Neural progenitor cell (in vitro differentiated cells): Measurements from ENCODE around the gene B4GALNT3. TPM values are rescaled to one million over a fixed set of nuclear protein-coding genes. Genes with fewer than 3 reads are reported as not detected.
A peak's percentile ranks its signal among the peaks of the same experiment; 100 is the strongest.

Source experiments
- DNase-seq: peaks from one replicate; pipeline ENCODE4 v3.0.0-alpha.2; 2016; ENCODE audit warnings: low spot score
- H2AFZ ChIP-seq: fragments of 200-600 bp; sonication (generic); replicated peaks from 2 replicates; pipeline ENCODE4 v1.6.1; 2016; ENCODE audit warnings: antibody characterized with exemption
- H3F3A ChIP-seq: fragments of 200-600 bp; sonication (generic); 2 replicates; pipeline ENCODE4 v1.6.1; 2016; ENCODE audit warnings: antibody characterized with exemption, low read depth
- H3K27ac ChIP-seq: fragments of 200-600 bp; sonication (generic); 2 replicates; pipeline ENCODE4 v1.5.1; 2016; ENCODE audit warnings: mild to moderate bottlenecking
- H3K27me3 ChIP-seq: fragments of 200-600 bp; sonication (generic); 2 replicates; pipeline ENCODE4 v1.6.1; 2016; ENCODE audit warnings: mild to moderate bottlenecking, moderate library complexity
- H3K36me3 ChIP-seq: fragments of 200-600 bp; sonication (generic); 2 replicates; pipeline ENCODE4 v1.5.1; 2016
- H3K4me1 ChIP-seq: fragments of 200-600 bp; sonication (generic); 2 replicates; pipeline ENCODE4 v1.6.1; 2016; ENCODE audit warnings: mixed run types
- H3K4me2 ChIP-seq: fragments of 200-600 bp; sonication (generic); 2 replicates; pipeline ENCODE4 v1.6.1; 2016
- H3K4me3 ChIP-seq: fragments of 200-600 bp; sonication (generic); 2 replicates; pipeline ENCODE4 v1.5.1; 2016
- H3K79me2 ChIP-seq: fragments of 200-600 bp; sonication (generic); 2 replicates; pipeline ENCODE4 v1.6.1; 2016; ENCODE audit warnings: low read depth
- H3K9ac ChIP-seq: fragments of 200-600 bp; sonication (generic); 2 replicates; pipeline ENCODE4 v1.6.1; 2016
- H3K9me3 ChIP-seq: fragments of 200-600 bp; sonication (generic); 2 replicates; pipeline ENCODE4 v1.5.1; 2016; ENCODE audit warnings: low read depth
- H4K20me1 ChIP-seq: fragments of 200-600 bp; sonication (generic); 2 replicates; pipeline ENCODE4 v1.6.1; 2016; ENCODE audit warnings: low read depth
- H3K27ac Mint-ChIP-seq: 3 replicates; pipeline ENCODE4 v1.8.0; 2021; ENCODE audit warnings: mixed read lengths
- H3K27me3 Mint-ChIP-seq: 2 replicates; pipeline ENCODE4 v1.8.0; 2022; ENCODE audit warnings: low read depth, mild to moderate bottlenecking, inconsistent platforms, moderate library complexity, mixed read lengths; ENCODE audit not compliant: insufficient read depth
- H3K36me3 Mint-ChIP-seq: 3 replicates; pipeline ENCODE4 v1.8.0; 2021; ENCODE audit warnings: mixed read lengths
- H3K4me1 Mint-ChIP-seq: 3 replicates; pipeline ENCODE4 v1.8.0; 2021; ENCODE audit warnings: mixed read lengths
- H3K4me3 Mint-ChIP-seq: 3 replicates; pipeline ENCODE4 v1.8.0; 2021; ENCODE audit warnings: mild to moderate bottlenecking, moderate library complexity, mixed read lengths
- H3K9me3 Mint-ChIP-seq: 3 replicates; pipeline ENCODE4 v1.8.0; 2020; ENCODE audit warnings: mixed read lengths
- EZH2 ChIP-seq: fragments of 200-600 bp; sonication (generic); IDR thresholded peaks from 2 replicates; pipeline ENCODE4 v1.6.1; 2017; ENCODE audit warnings: antibody characterized with exemption, mild to moderate bottlenecking, moderate library complexity
- EZH2phosphoT487 ChIP-seq: fragments of 200-600 bp; sonication (generic); IDR thresholded peaks from 2 replicates; pipeline ENCODE4 v1.6.1; 2017; ENCODE audit warnings: antibody characterized with exemption
- total RNA-seq: library from RNA; depleted of rRNA; stranded (reverse); fragments of >200 nt; gene quantifications from 2 replicates; pipeline ENCODE4 v1.2.3, GENCODE V29; 2015; ENCODE audit warnings: low replicate concordance
- TF ChIP-seq, protein P1 (sequence below): fragments of 200-600 bp; sonication (generic); IDR thresholded peaks from 2 replicates; pipeline ENCODE4 v1.5.1; 2017; ENCODE audit warnings: antibody characterized with exemption, mild to moderate bottlenecking

The B4GALNT3 gene
- total RNA-seq, 1 donor from 2014 or later: 29.0 TPM

DNA sequence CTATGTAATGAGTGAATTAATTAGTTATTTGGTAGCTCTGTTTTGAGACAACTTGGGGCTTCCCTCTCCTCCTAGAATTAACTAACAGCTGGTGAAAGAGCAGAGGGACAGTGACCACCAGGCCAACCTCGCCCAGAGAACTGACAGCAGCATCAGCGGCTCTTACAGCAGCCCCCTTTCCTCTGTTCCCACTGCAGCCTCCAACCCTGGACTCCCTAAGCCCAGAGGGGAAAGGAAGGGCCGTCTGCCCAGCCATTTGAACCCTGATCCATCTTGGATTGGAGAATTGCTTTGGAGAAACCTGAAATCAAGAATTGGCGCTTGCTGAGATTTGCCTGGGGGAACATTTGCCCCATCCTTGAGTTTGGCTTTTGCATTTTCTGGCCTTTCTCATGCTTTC is 45.5 kb downstream of the B4GALNT3 start:
- H3K4me3 ChIP-seq: no peak overlapping the region

DNA sequence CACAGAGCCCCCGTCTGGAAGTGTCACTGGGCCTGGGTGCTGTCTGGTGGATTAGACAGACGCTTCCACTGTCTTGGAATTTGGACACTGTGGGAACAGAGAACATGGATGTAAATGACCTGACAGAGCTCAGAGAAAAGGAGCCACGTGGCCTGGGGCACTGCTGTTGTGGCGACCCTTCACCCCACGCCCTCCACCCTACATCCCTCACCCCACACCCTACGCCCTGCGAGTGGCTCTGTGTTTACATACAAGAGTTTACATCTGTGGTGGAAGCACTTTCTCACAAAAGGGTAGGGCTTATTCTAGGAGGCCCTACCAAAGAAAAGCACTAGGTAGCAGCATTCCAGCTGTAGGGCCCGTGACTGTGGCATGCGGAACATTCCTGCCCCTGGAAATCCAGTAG is 47.7 kb downstream of the B4GALNT3 start:
- H2AFZ ChIP-seq: no peak overlapping the region
- Mint-ChIP-seq H3K27me3 (peaks cover 7% of the 10 kb centered on the region), H3K9me3 (peaks cover under 1% of the 10 kb centered on the region), H3K4me1 (peaks cover 39% of the 10 kb centered on the region), H3K36me3 (peaks cover 1% of the 10 kb centered on the region), H3K27ac (no peak overlapping the region), H3K4me3 (no peak overlapping the region)
- no peak overlapping the region for H3K4me2 ChIP-seq
- H3K79me2 ChIP-seq: no peaks in the 10 kb centered on the region
- no peak for TF ChIP-seq EZH2
- no peaks in the 10 kb centered on the region for H3K9me3 ChIP-seq
- H3K27me3 ChIP-seq: no peaks in the 10 kb centered on the region
- no peak overlapping the region for H3K27ac ChIP-seq
- no peaks in the 10 kb centered on the region for H3K36me3 ChIP-seq
- no peaks in the 10 kb centered on the region for H4K20me1 ChIP-seq
- H3K9ac ChIP-seq: no peak overlapping the region
- peaks cover 30% of the 10 kb centered on the region for H3F3A ChIP-seq
- peaks cover 41% of the 10 kb centered on the region for H3K4me1 ChIP-seq
- H3K4me3 ChIP-seq: no peak overlapping the region
- DNase-seq: no peak

More for the DNA sequence above, 45.5 kb downstream of the B4GALNT3 start:
- no peak for DNase-seq
- H3K27ac ChIP-seq: no peak overlapping the region
- peaks cover 20% of the 10 kb centered on the region for H3F3A ChIP-seq
- Mint-ChIP-seq H3K9me3 (no peaks in the 10 kb centered on the region), H3K4me3 (no peak overlapping the region), H3K4me1 (peaks cover 37% of the 10 kb centered on the region), H3K36me3 (no peaks in the 10 kb centered on the region), H3K27me3 (peaks cover 5% of the 10 kb centered on the region), H3K27ac (peak overlapping the region; percentile 37)
- H3K4me1 ChIP-seq: peaks cover 43% of the 10 kb centered on the region
- H3K9me3 ChIP-seq: no peaks in the 10 kb centered on the region
- H3K79me2 ChIP-seq: peaks cover 2% of the 10 kb centered on the region
- H3K27me3 ChIP-seq: no peaks in the 10 kb centered on the region
- no peak overlapping the region for H2AFZ ChIP-seq
- H3K4me2 ChIP-seq: no peak overlapping the region
- TF ChIP-seq EZH2phosphoT487 (no peak), EZH2 (no peak)
- TF ChIP-seq, protein P1, sequence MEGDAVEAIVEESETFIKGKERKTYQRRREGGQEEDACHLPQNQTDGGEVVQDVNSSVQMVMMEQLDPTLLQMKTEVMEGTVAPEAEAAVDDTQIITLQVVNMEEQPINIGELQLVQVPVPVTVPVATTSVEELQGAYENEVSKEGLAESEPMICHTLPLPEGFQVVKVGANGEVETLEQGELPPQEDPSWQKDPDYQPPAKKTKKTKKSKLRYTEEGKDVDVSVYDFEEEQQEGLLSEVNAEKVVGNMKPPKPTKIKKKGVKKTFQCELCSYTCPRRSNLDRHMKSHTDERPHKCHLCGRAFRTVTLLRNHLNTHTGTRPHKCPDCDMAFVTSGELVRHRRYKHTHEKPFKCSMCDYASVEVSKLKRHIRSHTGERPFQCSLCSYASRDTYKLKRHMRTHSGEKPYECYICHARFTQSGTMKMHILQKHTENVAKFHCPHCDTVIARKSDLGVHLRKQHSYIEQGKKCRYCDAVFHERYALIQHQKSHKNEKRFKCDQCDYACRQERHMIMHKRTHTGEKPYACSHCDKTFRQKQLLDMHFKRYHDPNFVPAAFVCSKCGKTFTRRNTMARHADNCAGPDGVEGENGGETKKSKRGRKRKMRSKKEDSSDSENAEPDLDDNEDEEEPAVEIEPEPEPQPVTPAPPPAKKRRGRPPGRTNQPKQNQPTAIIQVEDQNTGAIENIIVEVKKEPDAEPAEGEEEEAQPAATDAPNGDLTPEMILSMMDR: no peak
- H3K36me3 ChIP-seq: no peaks in the 10 kb centered on the region
- H4K20me1 ChIP-seq: no peaks in the 10 kb centered on the region
- no peak overlapping the region for H3K9ac ChIP-seq

DNA sequence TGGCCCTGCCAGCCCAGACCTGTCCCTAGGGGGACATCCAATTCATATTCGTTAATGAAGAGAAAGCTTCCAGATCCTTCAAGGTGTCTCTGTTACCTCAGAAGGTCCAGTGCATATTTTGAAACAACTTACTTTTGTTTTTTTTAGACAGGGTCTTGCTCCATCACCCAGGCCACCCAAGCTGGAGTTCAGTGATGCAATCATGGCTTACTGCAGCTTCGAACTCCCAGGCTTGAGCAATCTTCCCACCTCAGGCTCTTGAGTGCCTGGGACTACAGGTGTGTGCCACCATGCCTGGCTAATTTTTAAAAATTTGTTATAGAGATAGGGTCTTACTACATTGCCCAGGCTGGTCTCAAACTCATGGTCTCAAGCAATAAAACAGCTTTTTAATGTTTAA is 48.4 kb downstream of the B4GALNT3 start:
- H3K36me3 Mint-ChIP-seq: peaks cover 1% of the 10 kb centered on the region
- H4K20me1 ChIP-seq: no peaks in the 10 kb centered on the region
- H3K4me2 ChIP-seq: no peak overlapping the region
- no peaks in the 10 kb centered on the region for H3K79me2 ChIP-seq
- peaks cover 7% of the 10 kb centered on the region for H3K27me3 Mint-ChIP-seq
- H3K9ac ChIP-seq: no peak overlapping the region
- no peaks in the 10 kb centered on the region for H3K36me3 ChIP-seq
- H2AFZ ChIP-seq: no peak overlapping the region
- H3K4me1 ChIP-seq: peaks cover 34% of the 10 kb centered on the region
- no peak overlapping the region for H3K27ac Mint-ChIP-seq
- H3K4me1 Mint-ChIP-seq: peaks cover 34% of the 10 kb centered on the region
- no peak for DNase-seq
- H3K27ac ChIP-seq: no peak overlapping the region
- peaks cover 8% of the 10 kb centered on the region for H3K9me3 Mint-ChIP-seq
- H3K4me3 Mint-ChIP-seq: no peak overlapping the region
- no peak overlapping the region for H3K4me3 ChIP-seq
- peaks cover 30% of the 10 kb centered on the region for H3F3A ChIP-seq
- no peaks in the 10 kb centered on the region for H3K9me3 ChIP-seq
- no peaks in the 10 kb centered on the region for H3K27me3 ChIP-seq
- TF ChIP-seq, protein P1: no peak
- no peak for TF ChIP-seq EZH2phosphoT487
- TF ChIP-seq EZH2: no peak

DNA sequence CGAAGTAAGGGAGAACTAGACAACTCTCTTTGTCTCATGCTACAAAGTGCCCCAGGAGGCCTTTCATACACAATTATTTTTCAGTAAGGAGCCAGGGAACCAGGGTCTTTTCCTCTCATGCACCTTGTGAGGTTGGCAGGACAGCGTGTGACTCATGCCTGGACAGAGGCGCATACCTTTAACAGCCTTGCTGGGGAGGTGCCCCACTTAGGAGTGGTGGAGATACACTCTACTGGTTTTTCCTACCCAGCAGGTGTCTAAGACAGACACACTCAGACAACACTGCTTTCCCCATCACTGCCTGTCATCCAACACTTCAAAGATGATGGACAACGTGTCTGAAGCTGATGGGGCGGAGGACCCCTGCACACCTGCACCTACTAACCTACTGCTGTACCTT is 49.1 kb downstream of the B4GALNT3 start:
- Histone ChIP-seq H3K4me2 (peak overlapping the region; percentile 70), H3K4me1 (peaks cover 29% of the 10 kb centered on the region), H3K36me3 (no peaks in the 10 kb centered on the region), H3K27me3 (no peaks in the 10 kb centered on the region), H3K9me3 (no peaks in the 10 kb centered on the region), H3K79me2 (no peaks in the 10 kb centered on the region), H3K27ac (peak overlapping the region; percentile 79), H4K20me1 (no peaks in the 10 kb centered on the region), H3F3A (peaks cover 30% of the 10 kb centered on the region), H3K9ac (no peak overlapping the region), H3K4me3 (no peak overlapping the region), H2AFZ (no peak overlapping the region)
- H3K27me3 Mint-ChIP-seq: peaks cover 7% of the 10 kb centered on the region
- no peak overlapping the region for H3K27ac Mint-ChIP-seq
- DNase-seq: no peak
- peaks cover 15% of the 10 kb centered on the region for H3K9me3 Mint-ChIP-seq
- no peak for TF ChIP-seq EZH2
- TF ChIP-seq EZH2phosphoT487: no peak
- TF ChIP-seq, protein P1: no peak
- no peak overlapping the region for H3K4me3 Mint-ChIP-seq
- peaks cover 29% of the 10 kb centered on the region for H3K4me1 Mint-ChIP-seq
- H3K36me3 Mint-ChIP-seq: peaks cover 1% of the 10 kb centered on the region
